Stimulated activated CD8-positive, alpha-beta memory T cell treated with anti-CD3 and anti-CD28 coated beads, Interleukin-2, amount 100 ng/mL, for 1 hour (primary cell): Measurements from ENCODE around the gene UBL7.
"Not testable (repeated sequence)": the region's sequence is repeated elsewhere in the genome, so short reads cannot be mapped to it uniquely, and the experiment has no call there.

Source experiments
- DNase-seq, 2 donors: peaks; one replicate each; pipeline ENCODE4 v3.0.0-alpha.2; 2020; ENCODE audit warnings: low read depth in 2 of 2

The UBL7 gene, protein sequence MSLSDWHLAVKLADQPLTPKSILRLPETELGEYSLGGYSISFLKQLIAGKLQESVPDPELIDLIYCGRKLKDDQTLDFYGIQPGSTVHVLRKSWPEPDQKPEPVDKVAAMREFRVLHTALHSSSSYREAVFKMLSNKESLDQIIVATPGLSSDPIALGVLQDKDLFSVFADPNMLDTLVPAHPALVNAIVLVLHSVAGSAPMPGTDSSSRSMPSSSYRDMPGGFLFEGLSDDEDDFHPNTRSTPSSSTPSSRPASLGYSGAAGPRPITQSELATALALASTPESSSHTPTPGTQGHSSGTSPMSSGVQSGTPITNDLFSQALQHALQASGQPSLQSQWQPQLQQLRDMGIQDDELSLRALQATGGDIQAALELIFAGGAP

GRCh38 chr15:74460871-74461846 is at the start of gene UBL7:
TSS of gene UBL7 (minus strand) at chr15:74461160. CDS start at chr15:74458867, 2,293 bp downstream.
- DNase-seq = peak; percentile 92 to 94

- DNase-seq = no peak
Measured at GRCh38 chr15:74506515-74506840, 45.5 kb upstream of the UBL7 start.

DNA sequence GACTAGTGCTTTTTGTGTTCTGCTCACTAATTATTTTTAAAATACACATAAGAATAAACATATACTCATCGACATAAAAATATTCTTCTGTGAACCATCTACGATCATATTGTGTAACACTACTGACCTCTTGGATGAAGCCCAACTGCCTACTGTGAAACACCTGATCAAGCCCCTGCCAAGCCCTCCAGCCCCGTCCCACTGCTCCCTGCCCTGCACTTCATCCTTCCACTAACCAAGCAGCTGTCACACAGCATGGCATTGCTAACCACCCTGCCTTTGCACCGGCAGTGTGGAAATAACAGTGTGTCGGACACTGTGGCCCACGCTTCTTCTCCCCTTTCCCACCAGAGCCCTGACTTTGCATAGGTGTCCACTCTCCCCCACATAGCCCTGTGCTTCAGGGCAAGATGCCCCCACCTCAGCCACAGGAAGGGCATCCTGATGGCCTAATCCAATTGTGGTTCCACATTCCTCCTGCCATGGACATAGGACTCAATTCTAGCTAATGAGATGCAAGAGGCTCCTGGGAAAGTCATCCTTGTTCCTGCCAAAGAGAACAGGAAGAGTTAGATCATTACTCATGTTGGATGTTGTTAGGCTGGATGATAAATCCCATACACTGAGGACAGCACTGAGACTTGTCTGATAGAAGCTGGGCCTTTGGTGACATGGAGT is 45.0 kb upstream of the UBL7 start:
- DNase-seq = no peak

DNA sequence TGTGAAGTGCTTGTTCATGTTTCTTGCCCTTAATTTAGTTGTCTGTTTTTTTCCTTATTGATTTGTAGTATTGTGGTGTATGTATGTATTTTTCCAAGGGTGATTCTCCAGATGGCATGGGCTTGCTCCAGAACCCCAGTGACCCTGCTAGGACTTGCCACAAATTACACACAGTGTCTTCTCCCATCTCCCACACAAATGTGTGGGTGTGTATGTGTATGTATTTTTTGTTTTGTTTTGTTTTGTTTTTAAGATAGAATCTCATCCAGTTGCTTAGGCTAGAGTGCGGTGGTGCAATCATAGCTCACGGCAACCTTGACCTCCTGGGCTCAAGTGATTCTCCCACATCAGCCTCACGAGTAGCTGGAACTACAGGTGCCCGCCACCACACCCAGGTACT is 43.9 kb upstream of the UBL7 start:
- no peak for DNase-seq

- DNase-seq = no peak
Measured at GRCh38 chr15:74504418-74504817, 43.5 kb upstream of the UBL7 start.

- no peak for DNase-seq
Measured at GRCh38 chr15:74502301-74502700, 41.3 kb upstream of the UBL7 start.

GRCh38 chr15:74500401-74500800 is 39.4 kb upstream of the UBL7 start:
- DNase-seq = no peak

GRCh38 chr15:74499366-74499765 is 38.4 kb upstream of the UBL7 start:
- DNase-seq = no peak

DNA sequence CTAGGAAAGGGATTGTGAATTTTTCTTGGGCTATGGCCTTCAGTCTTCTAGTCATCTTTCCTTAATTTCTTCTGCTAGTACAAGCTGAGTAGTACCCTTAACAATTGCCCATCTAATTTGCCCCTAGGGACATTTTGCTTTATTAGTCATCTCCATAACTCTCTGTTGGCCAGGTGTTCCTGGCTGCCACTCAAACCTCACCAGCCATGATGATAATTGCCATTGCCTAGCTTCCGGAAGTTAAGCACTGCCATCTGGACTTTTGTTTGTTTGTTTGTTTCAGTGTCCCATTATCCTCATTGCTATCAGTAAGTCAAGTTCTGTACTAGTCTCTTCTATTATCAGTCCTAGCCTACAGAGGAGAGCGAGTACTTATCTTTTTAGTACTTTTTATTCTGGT is 36.6 kb upstream of the UBL7 start:
- DNase-seq = no peak

- no peak for DNase-seq
Measured at GRCh38 chr15:74496648-74497047, 35.7 kb upstream of the UBL7 start.

DNA sequence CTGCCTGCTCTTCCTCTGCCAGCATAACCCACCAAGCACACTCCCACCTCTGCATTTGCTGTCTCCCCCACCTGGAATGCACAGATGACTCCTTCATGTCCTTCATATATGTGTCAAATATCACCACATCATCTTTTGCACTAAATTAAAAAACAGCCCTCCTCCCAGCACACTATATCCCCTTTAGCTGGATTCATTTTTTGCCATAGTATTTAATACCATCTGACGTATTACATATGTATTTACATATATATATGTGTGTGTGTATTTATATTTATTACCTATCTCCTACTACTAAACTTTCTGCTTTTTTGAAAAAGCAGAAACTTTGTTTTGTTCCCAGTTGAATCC is 29.4 kb upstream of the UBL7 start:
- DNase-seq = no peak

- DNase-seq = peak; percentile 44 to 55
Measured at GRCh38 chr15:74489518-74490338, 28.8 kb upstream of the UBL7 start.

DNA sequence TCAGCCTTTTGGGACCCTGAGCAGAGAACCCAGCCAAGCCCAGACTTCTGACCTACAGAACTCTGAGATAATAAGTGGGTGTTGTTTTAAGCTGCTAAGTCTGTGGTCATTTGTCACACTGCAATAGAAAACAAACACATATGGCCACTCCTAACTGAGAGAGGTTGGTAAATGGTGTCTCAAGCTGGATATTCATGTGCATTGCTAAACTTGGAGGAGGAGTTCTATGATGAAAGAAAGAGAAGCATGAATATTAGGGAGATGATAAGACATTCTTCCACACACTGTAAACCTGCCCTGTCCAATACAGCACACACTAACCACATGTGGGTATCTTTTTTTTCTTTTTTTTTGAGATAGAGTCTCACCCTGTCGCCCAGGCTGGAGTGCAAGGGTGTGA is 27.8 kb upstream of the UBL7 start:
- no peak for DNase-seq

GRCh38 chr15:74482661-74483060 is 21.7 kb upstream of the UBL7 start:
- DNase-seq = no peak

DNA sequence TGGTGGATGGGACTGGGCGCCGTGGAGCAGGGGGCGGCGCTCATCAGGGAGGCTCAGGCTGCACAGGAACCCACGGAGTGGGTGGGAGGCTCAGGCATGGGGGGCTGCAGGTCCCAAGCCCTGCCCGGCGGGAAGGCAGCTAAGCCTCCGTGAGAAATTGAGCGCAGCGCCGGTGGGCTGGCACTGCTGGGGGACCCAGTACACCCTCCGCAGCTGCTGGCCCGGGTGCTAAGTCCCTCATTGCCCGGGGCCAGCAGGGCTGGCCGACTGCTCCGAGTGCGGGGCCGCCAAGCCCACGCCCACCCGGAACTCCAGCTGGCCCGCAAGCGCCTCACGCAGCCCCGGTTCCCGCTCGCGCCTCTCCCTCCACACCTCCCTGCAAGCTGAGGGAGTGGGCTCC is 19.4 kb upstream of the UBL7 start:
- not testable (repeated sequence) for DNase-seq

GRCh38 chr15:74471621-74472020 is 10.7 kb upstream of the UBL7 start:
- not testable (repeated sequence) for DNase-seq

GRCh38 chr15:74470631-74471395 is 9.9 kb upstream of the UBL7 start:
- no peak for DNase-seq

- no peak for DNase-seq
Measured at GRCh38 chr15:74468341-74469032, 7.5 kb upstream of the UBL7 start.

- DNase-seq = no peak
Measured at GRCh38 chr15:74466570-74466969, 5.6 kb upstream of the UBL7 start.

DNA sequence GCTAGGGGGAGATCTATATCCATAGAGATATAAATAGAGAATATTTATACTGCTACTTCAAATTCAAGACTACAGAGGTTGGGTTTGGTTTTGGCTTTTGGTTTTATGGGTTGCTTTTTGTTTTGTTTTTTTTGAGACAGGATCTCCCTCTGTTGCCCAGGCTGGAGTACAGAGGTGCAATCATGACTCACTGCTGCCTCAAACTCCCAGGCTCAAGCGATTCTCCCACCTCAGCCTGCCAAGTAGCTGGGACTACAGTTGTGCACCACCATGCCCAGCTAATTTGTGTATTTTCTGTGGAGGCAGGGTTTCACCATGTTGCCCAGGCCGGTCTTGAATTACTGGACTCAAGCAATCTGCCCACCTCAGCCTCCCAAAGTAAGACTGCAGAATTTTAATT is 3.9 kb upstream of the UBL7 start:
- no peak for DNase-seq
